GF-D8 (cell line): ENCODE measurements around the gene GOLT1A.
A peak's percentile ranks its signal among the peaks of the same experiment; 100 is the strongest.

ENCODE experiments used
- DNase-seq: peaks from one replicate; lab custom pipeline; 2025; lab: John Stamatoyannopoulos, UW

Gene GOLT1A

GRCh38 chr1:204191456-204191855, 22.3 kb downstream of the GOLT1A start:
- no peak for DNase-seq

DNA sequence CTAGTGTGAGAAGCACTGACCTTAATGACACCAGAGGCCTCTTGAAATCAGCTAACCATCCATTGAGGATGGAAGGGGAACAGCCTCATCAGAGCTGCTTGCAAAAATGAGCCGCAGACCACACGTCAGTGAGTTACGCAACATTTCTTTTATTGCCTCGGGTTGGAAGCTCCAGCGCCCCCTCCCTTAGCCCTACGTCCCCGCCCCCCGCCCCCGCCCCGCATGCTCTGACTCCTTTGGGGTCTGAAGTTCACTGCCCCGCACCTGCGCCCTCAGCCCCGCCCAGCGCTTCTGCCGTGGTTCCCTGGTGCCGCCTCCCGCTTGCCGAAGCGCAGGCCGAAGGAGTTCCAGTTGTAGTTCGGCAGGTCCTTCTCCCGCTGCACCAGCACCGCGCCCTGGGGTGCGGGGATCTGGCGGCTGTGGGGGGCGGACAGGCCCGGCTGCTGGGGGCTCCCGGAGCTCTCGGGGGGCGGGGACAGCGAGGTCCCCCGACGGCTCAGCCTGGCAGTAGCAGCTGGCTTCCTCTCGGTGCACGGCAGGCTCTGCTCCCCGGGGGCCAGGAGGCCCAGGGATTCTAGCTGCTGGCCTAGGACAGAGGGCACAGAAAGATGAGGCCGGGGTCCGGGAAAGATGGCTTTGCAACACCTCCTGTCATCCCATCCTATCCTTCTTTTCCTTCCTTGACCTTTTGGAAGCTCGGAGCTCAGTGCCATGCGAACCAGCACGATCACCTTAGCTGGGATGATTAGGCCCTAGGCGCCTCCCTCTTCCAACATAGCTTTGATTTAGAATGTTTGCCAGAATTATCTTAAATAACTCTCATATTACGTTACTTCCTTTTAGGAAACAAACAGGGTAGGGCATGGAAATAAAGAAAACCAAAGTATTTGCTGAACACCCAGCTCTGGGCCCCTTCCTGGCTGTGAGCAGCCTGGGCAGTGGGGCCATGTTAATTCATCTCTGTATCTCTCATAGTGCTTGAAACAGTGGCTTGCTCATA, 23.3 kb downstream of the GOLT1A start:
- DNase-seq: peak; percentile 83

GRCh38 chr1:204188959-204189639, 24.7 kb downstream of the GOLT1A start:
- no peak for DNase-seq

DNA sequence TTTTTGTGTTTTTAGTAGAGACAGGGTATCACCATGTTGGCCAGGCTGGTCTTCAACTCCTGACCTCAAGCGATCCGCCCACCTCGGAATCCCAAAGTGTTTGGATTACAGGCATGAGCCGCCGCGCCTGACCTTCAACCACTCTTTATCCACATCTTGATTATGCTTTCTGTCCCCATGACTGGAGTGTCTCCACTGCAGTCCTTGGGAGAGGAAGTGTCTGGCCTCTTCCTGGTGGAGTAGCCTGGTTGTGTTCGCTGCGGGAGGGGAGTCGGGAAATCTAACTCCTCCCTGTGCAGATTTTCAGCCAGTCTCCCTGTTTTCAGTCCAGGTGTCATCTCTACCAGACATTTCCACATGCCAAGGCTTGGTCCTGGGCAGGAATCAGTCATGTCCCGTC, 27.2 kb downstream of the GOLT1A start:
- DNase-seq: no peak

GRCh38 chr1:204181116-204181515, 32.7 kb downstream of the GOLT1A start:
- no peak for DNase-seq

DNA sequence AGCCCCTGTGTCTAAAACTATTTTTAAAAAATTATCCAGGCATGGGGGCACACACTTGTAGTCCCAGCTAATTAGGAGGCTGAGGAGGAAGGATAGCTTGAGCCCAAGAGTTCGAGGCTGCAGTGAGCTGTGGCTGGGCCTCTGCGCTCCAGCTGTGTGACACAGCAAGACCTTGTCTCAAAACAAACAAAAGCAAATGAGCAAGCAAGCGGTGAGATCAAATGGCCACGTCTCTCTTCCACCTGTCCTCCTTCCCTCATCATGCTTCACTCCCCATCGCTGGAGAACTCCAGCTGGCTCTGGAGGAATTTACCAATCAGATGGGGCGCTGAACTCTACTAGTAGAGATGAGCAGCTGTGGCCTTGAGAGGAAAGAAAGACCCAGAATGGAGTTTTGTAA, 33.7 kb downstream of the GOLT1A start:
- no peak for DNase-seq

- no peak for DNase-seq
These were observed 35.1 kb downstream of the GOLT1A start for GRCh38 chr1:204178487-204179281.

GRCh38 chr1:204177133-204177532, 36.7 kb downstream of the GOLT1A start:
- no peak for DNase-seq

- DNase-seq: no peak
These were observed 37.7 kb downstream of the GOLT1A start for GRCh38 chr1:204176049-204176448.

DNA sequence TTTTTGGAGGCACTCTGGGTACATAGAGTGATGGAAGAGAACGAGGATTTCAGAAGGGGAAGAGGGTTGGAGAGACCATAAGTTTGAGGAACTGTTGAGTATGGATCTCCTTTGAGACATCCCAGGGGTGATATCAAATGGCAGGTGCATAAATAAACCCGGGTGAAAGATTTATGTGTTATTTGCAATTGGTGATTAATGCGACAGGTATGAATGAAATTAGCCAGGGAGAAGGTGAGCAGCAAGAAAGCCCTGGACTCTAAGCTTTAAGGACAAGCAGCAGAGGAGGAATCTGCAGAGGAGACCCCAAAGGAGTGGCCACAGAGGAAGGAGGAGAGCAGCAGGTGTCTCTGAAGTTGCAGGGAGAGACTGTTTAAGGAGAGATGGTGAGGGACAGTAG, 38.8 kb downstream of the GOLT1A start:
- DNase-seq: no peak

GRCh38 chr1:204172404-204173029, 41.3 kb downstream of the GOLT1A start:
- DNase-seq: no peak

DNA sequence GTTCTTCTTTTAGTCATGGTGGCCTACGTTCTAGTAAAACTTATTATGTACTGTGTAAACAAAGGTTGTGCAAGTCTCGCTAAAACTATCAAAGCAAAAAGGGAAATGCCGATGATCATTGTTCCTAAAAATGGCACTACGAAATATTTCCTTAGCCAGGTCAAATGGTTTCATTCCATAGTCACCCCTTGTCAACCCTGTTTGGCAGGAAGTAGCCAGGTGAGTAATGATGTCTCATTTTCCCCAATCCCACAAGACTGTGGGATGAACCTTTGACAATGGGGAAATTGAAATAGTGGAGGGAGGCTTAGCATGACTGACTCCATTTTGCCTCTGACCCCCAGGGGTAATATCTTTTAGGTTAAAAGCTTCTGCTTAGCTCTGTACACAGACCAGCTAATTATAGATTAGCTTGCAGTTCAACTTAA, 42.0 kb downstream of the GOLT1A start:
- no peak for DNase-seq

- DNase-seq: no peak
These were observed 43.2 kb downstream of the GOLT1A start for GRCh38 chr1:204170494-204171155.

DNA sequence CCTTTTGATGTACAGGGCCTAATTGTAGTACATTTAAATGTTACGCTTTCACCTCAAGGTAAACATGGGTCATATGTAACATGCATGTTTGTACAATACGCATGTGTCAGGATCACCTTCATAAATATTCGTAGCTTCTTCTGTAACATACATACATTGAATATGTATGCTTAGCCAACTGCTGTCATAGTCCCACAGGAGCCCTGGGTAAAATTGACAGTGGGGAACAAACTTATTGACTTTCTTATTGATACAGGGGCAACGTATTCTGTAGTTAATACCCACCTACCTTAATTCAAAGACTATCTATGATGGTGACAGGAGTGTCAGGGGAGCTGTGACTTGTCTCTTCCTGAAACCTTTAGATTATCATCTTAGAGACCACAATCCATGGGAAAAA, 43.9 kb downstream of the GOLT1A start:
- DNase-seq: no peak

DNA sequence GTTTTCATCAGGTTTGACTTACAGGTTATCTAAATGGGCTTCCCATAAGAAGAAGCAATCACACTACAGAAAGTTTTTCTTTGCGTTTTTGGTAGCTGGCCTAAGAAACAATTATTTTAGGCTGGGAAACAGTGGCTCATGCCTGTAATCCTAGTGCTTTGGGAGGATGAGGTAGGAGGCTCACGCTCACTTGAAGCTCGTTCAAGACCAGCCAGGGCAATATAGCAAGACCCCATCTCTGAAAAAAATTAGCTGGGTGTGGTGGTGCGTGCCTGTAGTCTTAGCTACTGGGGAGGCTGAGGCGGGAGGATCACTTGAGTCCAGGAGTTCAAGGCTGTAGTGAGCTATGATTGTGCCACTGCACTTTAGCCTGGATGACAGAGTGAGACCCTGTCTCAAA, 46.1 kb downstream of the GOLT1A start:
- DNase-seq: no peak

- DNase-seq: no peak
These were observed 47.6 kb downstream of the GOLT1A start, which contains the start of gene REN for GRCh38 chr1:204166219-204166618. Gene REN, minus strand, starts transcription at chr1:204166337. Its CDS starts 44 bp downstream, at chr1:204166293.

DNA sequence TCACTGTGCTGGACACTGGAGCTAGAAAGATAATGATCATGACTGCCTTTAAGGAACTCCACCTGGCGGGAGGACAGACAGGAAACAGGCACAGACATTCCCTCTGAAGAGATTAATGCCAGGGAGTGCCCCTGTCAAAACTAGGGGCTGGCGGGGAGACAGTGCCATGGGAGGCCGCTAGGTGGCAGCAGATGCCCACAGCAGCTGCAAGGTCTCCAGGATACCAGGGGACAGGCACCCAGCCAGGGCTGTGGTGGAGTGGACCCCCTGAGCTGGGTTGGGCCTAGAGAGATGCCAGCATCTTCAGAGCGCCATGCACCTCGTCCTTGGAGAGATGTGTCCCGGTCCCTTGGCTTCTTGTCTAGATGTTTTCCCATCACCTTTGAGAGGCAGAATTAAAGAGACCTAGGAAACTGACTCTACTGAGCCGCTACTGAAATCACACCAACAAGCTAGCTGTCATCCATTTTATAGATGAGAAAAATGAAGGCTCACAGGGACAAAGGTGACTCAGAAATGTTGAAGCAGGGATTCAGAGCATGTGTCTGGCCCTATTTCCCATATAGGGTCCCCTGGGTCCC, 51.2 kb downstream of the GOLT1A start:
- DNase-seq: peak; percentile 16

DNA sequence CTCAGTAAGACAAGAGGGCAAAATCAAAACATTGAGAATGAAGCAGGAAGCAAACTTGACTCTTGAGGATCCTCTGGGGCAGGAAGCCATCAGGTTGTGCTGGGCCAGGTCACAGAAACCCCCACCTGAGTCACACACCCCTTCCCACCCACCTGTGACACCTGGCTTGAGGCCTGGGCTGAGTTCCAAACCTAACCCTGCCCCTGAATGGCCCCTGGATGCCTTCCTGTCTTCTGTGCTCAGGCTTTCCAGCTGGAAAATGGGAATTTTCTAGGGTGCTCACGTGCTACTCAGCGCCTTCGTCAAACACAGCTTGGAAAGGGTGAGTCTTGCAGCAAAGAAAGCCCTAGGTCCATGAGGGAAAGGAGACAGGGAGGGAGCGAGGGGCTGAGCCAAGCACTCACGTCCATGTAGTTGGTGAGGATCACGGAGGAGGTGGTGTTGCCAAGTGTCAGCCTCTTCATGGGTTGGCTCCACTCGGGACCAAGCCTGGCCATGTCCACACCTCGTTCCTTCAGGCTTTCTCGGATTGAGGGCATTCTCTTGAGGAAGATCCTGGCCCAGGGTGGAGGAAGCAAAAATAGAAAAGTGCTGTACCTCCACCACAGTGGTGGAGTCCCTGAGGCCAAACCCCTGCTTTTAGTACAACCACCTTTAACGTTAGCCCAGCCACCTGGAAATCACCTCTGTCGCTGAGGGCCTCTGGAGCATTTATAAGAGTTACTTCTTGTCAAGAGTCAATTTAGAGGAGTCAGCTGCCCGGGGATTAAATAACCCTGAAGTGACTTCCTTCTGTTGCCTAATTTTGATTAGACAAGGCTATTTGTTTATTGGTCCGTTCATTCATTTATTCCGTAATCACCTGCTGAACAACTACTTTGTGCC, 51.9 kb downstream of the GOLT1A start:
- DNase-seq: no peak

DNA sequence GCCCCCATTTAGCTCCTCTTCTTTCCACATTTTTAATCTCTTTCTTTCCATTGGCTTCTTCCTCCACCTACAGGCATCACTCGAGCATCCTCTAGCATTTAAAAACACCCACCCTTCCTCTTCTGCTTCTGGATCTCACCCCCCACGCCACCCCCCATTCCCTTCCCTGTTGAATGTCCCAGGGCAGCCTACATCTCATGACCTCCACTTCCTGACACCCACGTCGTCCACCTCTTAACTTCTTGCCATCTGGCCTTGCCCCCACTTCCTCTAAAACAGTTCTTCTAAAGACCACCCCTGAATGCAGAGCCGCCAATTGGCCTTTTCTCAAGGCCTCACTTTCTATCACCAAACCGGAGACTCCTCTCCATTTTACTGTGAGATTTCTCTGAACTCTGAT, 55.8 kb downstream of the GOLT1A start:
- no peak for DNase-seq

DNA sequence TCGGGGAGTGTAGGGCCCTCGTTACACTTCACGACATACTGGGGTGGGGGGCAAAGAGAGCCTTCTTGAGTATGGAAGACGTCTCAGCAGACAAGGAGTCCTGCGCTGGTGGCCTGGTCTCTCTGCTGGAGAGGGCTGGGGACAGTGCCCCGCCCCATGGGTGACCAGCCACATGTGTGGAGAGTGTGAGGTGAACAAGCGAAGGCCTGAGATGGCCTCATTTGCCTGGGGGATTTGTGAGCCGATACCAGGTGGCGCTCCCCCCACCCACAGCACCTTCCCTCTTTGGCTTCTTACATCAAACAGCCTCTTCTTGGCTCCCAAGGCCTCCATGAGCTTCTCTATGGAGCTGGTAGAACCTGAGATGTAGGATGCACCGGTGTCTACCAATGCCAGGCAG, 57.9 kb downstream of the GOLT1A start:
- no peak for DNase-seq
